ENCODE results near the gene LPAR1. TPM values are rescaled to one million over a fixed set of nuclear protein-coding genes. Genes with fewer than 3 reads are reported as not detected.

Gene LPAR1
- total and polyA plus RNA-seq, 9 of the 15 experiments (the other 6 are each of a cell fraction or from before 2014, with no cell fraction given), result 0.13 TPM; not detected in 8

DNA sequence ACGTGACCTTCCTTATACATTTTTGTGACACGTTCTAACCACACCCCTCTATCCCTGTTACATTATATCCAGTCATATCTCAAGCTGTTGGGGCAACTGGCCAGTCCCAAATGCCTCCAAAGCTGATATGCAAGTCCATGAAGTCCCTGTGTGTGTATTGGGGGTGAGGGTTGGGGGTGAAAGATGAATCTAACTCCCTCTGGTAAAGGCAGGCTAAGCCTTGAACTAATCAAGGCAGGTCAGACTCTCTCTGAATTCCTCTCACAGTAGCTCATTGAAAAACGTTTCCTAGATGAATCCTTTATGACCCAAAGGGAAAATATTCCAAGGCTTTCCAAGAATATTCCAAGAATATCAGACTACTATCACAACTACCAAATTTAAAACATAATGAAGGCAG lies 195.3 kb downstream of the LPAR1 start:
- DNase-seq (ENCODE audit: extremely low read depth in 1 of 4, low spot score in 3 of 4), result no peak
- Histone ChIP-seq H3K9me3 (replicated peaks; ENCODE audit: control insufficient read depth, insufficient read depth, low read depth, low read length) (no peaks in the 10 kb centered on the region), H3K4me2 (ENCODE audit: insufficient read depth, low read length) (no peak overlapping the region), H3K79me2 (ENCODE audit: control insufficient read depth, insufficient read depth, low read length) (no peaks in the 10 kb centered on the region), H3K4me1 (replicated peaks in 1 of 2; ENCODE audit: control insufficient read depth in 2 of 2, insufficient read depth in 2 of 2, low read length in 2 of 2) (no peaks in the 10 kb centered on the region), H4K20me1 (replicated peaks; ENCODE audit: control insufficient read depth, insufficient read depth, low read length) (no peaks in the 10 kb centered on the region), H3K4me3 (no peak overlapping the region), H3K27me3 (ENCODE audit: control insufficient read depth in 2 of 2, insufficient read depth in 2 of 2, low read length in 2 of 2) (no peaks in the 10 kb centered on the region), H3K36me3 (ENCODE audit: control insufficient read depth, insufficient read depth, low read length) (no peaks in the 10 kb centered on the region), H3K9me1 (ENCODE audit: control insufficient read depth, insufficient read depth, low read length) (no peaks in the 10 kb centered on the region), H3K27ac (ENCODE audit: extremely low read depth, low read depth, low read length) (no peak overlapping the region), H3K9ac (ENCODE audit: insufficient read depth in 1 of 2, low read depth in 2 of 2, low read length in 2 of 2) (no peak overlapping the region), H2AFZ (ENCODE audit: low read depth, low read length) (no peak overlapping the region)
- 3% methylated on average over 3 of the region's 3 CpGs for WGBS (ENCODE audit: insufficient coverage, low coverage, missing lambda C conversion rate)
- TF ChIP-seq, protein P1, sequence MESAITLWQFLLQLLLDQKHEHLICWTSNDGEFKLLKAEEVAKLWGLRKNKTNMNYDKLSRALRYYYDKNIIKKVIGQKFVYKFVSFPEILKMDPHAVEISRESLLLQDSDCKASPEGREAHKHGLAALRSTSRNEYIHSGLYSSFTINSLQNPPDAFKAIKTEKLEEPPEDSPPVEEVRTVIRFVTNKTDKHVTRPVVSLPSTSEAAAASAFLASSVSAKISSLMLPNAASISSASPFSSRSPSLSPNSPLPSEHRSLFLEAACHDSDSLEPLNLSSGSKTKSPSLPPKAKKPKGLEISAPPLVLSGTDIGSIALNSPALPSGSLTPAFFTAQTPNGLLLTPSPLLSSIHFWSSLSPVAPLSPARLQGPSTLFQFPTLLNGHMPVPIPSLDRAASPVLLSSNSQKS (CRISPR knock-in tag; IDR thresholded peaks at IDR 0.05), result no peak
- no peak for TF ChIP-seq FOXP1 (CRISPR knock-in tag; IDR thresholded peaks at IDR 0.05)
- no peak for TF ChIP-seq NR4A1 (CRISPR knock-in tag; IDR thresholded peaks at IDR 0.05)
- TF ChIP-seq NR4A1 (tag; IDR thresholded peaks at IDR 0.05), result no peak
- no peak for TF ChIP-seq ZNF431 (CRISPR knock-in tag; IDR thresholded peaks at IDR 0.05)
- TF ChIP-seq ETV5 (CRISPR knock-in tag; IDR thresholded peaks at IDR 0.05; ENCODE audit: low read depth), result no peak
- TF ChIP-seq MCM3 (IDR thresholded peaks at IDR 0.05), result no peak
- ChIA-PET CTCF (ENCODE audit: low intra/inter-chr PET ratio) (no interaction called here), POLR2A (no interaction called here)
- intact Hi-C loops (cut with micrococcal nuclease), result no loop called here
- BruUV-seq (replicated peaks), result no TSS peak
- in situ Hi-C loops (cut with MboI), result no loop called here
- FAIRE-seq, result no peak
- no peak for ATAC-seq

DNA sequence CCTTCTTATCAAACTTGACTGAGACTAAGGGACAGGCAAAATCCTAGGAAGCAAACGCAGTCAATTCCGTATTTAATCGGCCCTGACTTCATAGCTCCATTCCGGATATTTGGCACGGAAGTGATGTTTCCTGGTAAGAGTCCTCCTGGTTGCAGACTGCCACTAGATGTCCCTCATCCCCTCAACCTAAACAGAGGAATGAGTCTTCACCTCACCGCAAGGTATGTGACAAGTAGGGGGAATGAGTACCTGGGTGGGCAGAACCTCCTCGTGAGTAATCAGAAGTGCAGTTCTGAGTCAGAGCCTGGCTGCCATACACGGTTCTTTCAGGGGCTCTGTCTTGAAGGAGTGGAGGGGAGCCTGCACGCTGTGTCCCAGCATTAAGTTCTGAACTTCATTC lies 196.1 kb downstream of the LPAR1 start:
- H3K4me1 ChIP-seq (replicated peaks in 1 of 2; ENCODE audit: control insufficient read depth in 2 of 2, insufficient read depth in 2 of 2, low read length in 2 of 2), result no peaks in the 10 kb centered on the region
- no peaks in the 10 kb centered on the region for H3K9me1 ChIP-seq (ENCODE audit: control insufficient read depth, insufficient read depth, low read length)
- no peak overlapping the region for H3K27ac ChIP-seq (ENCODE audit: extremely low read depth, low read depth, low read length)
- no peak overlapping the region for H3K9ac ChIP-seq (ENCODE audit: insufficient read depth in 1 of 2, low read depth in 2 of 2, low read length in 2 of 2)
- no peaks in the 10 kb centered on the region for H3K36me3 ChIP-seq (ENCODE audit: control insufficient read depth, insufficient read depth, low read length)
- H2AFZ ChIP-seq (ENCODE audit: low read depth, low read length), result no peak overlapping the region
- no peak for ATAC-seq
- no peaks in the 10 kb centered on the region for H3K27me3 ChIP-seq (ENCODE audit: control insufficient read depth in 2 of 2, insufficient read depth in 2 of 2, low read length in 2 of 2)
- ChIA-PET CTCF (ENCODE audit: low intra/inter-chr PET ratio) (no interaction called here), POLR2A (no interaction called here)
- no peak for FAIRE-seq
- H3K4me2 ChIP-seq (ENCODE audit: insufficient read depth, low read length), result no peak overlapping the region
- intact Hi-C loops (cut with micrococcal nuclease) (no loop called here), in situ Hi-C loops (cut with MboI) (no loop called here)
- no peaks in the 10 kb centered on the region for H3K79me2 ChIP-seq (ENCODE audit: control insufficient read depth, insufficient read depth, low read length)
- no TSS peak for BruUV-seq (replicated peaks)
- WGBS (ENCODE audit: insufficient coverage, low coverage, missing lambda C conversion rate), result 1% methylated on average over 9 of the region's 9 CpGs
- no peaks in the 10 kb centered on the region for H4K20me1 ChIP-seq (replicated peaks; ENCODE audit: control insufficient read depth, insufficient read depth, low read length)
- no peak for DNase-seq (ENCODE audit: extremely low read depth in 1 of 4, low spot score in 3 of 4)
- H3K9me3 ChIP-seq (replicated peaks; ENCODE audit: control insufficient read depth, insufficient read depth, low read depth, low read length), result no peaks in the 10 kb centered on the region
- no peak overlapping the region for H3K4me3 ChIP-seq
- TF ChIP-seq, protein P2, sequence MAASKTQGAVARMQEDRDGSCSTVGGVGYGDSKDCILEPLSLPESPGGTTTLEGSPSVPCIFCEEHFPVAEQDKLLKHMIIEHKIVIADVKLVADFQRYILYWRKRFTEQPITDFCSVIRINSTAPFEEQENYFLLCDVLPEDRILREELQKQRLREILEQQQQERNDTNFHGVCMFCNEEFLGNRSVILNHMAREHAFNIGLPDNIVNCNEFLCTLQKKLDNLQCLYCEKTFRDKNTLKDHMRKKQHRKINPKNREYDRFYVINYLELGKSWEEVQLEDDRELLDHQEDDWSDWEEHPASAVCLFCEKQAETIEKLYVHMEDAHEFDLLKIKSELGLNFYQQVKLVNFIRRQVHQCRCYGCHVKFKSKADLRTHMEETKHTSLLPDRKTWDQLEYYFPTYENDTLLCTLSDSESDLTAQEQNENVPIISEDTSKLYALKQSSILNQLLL (CRISPR knock-in tag; IDR thresholded peaks at IDR 0.05; ENCODE audit: borderline replicate concordance), result no peak
- TF ChIP-seq ZNF253 (CRISPR knock-in tag; conservative IDR thresholded peaks at IDR 0.05), result no peak
- no peak for TF ChIP-seq LARP7 (IDR thresholded peaks at IDR 0.05)
- no peak for TF ChIP-seq RHOXF2B (CRISPR knock-in tag; conservative IDR thresholded peaks at IDR 0.05)
- no peak for TF ChIP-seq ZFX (CRISPR knock-in tag; IDR thresholded peaks at IDR 0.05)
- no peak for TF ChIP-seq ZNF57 (CRISPR knock-in tag; IDR thresholded peaks at IDR 0.05)
- TF ChIP-seq EGR1 (conservative IDR thresholded peaks at IDR 0.05), result no peak
- TF ChIP-seq, protein P3, sequence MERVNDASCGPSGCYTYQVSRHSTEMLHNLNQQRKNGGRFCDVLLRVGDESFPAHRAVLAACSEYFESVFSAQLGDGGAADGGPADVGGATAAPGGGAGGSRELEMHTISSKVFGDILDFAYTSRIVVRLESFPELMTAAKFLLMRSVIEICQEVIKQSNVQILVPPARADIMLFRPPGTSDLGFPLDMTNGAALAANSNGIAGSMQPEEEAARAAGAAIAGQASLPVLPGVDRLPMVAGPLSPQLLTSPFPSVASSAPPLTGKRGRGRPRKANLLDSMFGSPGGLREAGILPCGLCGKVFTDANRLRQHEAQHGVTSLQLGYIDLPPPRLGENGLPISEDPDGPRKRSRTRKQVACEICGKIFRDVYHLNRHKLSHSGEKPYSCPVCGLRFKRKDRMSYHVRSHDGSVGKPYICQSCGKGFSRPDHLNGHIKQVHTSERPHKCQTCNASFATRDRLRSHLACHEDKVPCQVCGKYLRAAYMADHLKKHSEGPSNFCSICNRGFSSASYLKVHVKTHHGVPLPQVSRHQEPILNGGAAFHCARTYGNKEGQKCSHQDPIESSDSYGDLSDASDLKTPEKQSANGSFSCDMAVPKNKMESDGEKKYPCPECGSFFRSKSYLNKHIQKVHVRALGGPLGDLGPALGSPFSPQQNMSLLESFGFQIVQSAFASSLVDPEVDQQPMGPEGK (CRISPR knock-in tag; IDR thresholded peaks at IDR 0.05; ENCODE audit: borderline replicate concordance), result no peak
- TF ChIP-seq ZNF586 (CRISPR knock-in tag; conservative IDR thresholded peaks at IDR 0.05), result no peak

Data from K562 (cell line).